ENCODE data around the gene SHROOM1. TPM values are rescaled to one million over a fixed set of nuclear protein-coding genes. Genes with fewer than 3 reads are reported as not detected.

Gene SHROOM1
- total and polyA plus RNA-seq, 2 donors (not counting 1 experiment from before 2014, with no cell fraction given), result 2.9 to 6.1 TPM

DNA sequence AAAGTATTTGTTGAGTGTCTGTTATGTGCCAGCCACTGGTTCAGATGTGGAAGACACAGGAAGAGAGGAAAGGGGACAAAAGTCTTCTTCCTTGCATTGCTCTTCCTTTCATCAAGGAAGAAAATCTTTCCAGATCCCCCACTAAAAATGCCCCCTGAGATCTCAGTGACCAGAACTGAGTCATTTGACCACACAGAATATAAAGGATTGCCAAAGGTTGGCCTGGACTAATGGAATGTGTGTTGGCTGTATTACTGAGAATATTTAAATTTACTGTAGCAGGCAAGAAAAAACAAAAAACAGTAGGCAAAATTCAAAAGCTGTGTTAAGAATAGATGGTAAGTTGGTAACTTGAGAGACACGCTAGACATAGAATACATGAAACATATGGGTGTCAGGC, 43.4 kb downstream of the SHROOM1 start:
- no peaks in the 10 kb centered on the region for H4K20me1 ChIP-seq (ENCODE audit: control insufficient read depth, extremely low read depth, insufficient read depth, low read length)
- H3K36me3 ChIP-seq (ENCODE audit: control insufficient read depth, insufficient read depth, low read length), result no peaks in the 10 kb centered on the region
- TF ChIP-seq, protein P1, sequence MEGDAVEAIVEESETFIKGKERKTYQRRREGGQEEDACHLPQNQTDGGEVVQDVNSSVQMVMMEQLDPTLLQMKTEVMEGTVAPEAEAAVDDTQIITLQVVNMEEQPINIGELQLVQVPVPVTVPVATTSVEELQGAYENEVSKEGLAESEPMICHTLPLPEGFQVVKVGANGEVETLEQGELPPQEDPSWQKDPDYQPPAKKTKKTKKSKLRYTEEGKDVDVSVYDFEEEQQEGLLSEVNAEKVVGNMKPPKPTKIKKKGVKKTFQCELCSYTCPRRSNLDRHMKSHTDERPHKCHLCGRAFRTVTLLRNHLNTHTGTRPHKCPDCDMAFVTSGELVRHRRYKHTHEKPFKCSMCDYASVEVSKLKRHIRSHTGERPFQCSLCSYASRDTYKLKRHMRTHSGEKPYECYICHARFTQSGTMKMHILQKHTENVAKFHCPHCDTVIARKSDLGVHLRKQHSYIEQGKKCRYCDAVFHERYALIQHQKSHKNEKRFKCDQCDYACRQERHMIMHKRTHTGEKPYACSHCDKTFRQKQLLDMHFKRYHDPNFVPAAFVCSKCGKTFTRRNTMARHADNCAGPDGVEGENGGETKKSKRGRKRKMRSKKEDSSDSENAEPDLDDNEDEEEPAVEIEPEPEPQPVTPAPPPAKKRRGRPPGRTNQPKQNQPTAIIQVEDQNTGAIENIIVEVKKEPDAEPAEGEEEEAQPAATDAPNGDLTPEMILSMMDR (conservative IDR thresholded peaks at IDR 0.05 in 1 of 2, IDR thresholded peaks at IDR 0.05 in 1 of 2; ENCODE audit: low read depth in 1 of 2, low read length in 2 of 2), result no peak
- no peak for TF ChIP-seq EZH2 (IDR thresholded peaks at IDR 0.05; ENCODE audit: low read length, missing control alignments)
- no peak overlapping the region for H3K27ac ChIP-seq (ENCODE audit: insufficient read depth, low read length)
- peak; percentile 32 to 75 for DNase-seq (ENCODE audit: low read depth in 2 of 2)
- H3K4me1 ChIP-seq (ENCODE audit: control insufficient read depth, extremely low read depth, insufficient read depth, low read length), result peaks cover 5% of the 10 kb centered on the region
- no peaks in the 10 kb centered on the region for H3K79me2 ChIP-seq (ENCODE audit: control insufficient read depth, insufficient read depth, low read length)
- H3K4me2 ChIP-seq (ENCODE audit: extremely low read depth, insufficient read depth, low read length), result no peak overlapping the region
- no peak overlapping the region for H3K4me3 ChIP-seq (replicated peaks in 1 of 4; ENCODE audit: control extremely low read depth in 1 of 4, insufficient read depth in 1 of 4, low read depth in 3 of 4, low read length in 4 of 4)
- H3K9ac ChIP-seq (ENCODE audit: insufficient read depth, low read length), result no peak overlapping the region
- no peaks in the 10 kb centered on the region for H3K9me3 ChIP-seq (ENCODE audit: control insufficient read depth, insufficient read depth, low read depth, low read length)
- no peaks in the 10 kb centered on the region for H3K27me3 ChIP-seq (ENCODE audit: control insufficient read depth, insufficient read depth, low read length)
- no peak overlapping the region for H2AFZ ChIP-seq (ENCODE audit: low read length)

DNA sequence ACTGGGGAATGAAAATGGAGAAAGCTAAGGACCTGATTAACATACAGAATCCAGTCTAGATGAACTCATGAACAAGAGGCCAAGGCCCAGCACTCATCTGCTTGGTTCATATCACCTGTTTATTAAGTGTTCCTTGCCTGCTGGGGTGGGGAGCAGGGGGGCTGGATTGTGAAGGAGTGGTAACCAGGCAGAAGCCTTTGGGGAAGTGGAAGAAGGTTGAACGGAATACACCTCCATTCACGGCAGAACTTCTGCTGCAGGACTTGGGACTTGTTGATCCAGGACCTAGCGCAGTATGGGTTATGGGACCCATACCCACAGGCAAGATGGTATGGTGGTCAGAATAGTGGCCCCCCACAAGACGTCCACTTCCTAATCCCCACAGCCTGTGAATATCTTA, 44.6 kb downstream of the SHROOM1 start:
- TF ChIP-seq, protein P1 (conservative IDR thresholded peaks at IDR 0.05 in 1 of 2, IDR thresholded peaks at IDR 0.05 in 1 of 2; ENCODE audit: low read depth in 1 of 2, low read length in 2 of 2), result no peak
- no peak for TF ChIP-seq EZH2 (IDR thresholded peaks at IDR 0.05; ENCODE audit: low read length, missing control alignments)
- H3K4me3 ChIP-seq (replicated peaks in 1 of 4; ENCODE audit: control extremely low read depth in 1 of 4, insufficient read depth in 1 of 4, low read depth in 3 of 4, low read length in 4 of 4), result no peak overlapping the region
- no peaks in the 10 kb centered on the region for H3K27me3 ChIP-seq (ENCODE audit: control insufficient read depth, insufficient read depth, low read length)
- H3K36me3 ChIP-seq (ENCODE audit: control insufficient read depth, insufficient read depth, low read length), result no peaks in the 10 kb centered on the region
- H3K9ac ChIP-seq (ENCODE audit: insufficient read depth, low read length), result no peak overlapping the region
- no peak overlapping the region for H2AFZ ChIP-seq (ENCODE audit: low read length)
- H3K4me1 ChIP-seq (ENCODE audit: control insufficient read depth, extremely low read depth, insufficient read depth, low read length), result peaks cover 5% of the 10 kb centered on the region
- no peak overlapping the region for H3K4me2 ChIP-seq (ENCODE audit: extremely low read depth, insufficient read depth, low read length)
- H3K9me3 ChIP-seq (ENCODE audit: control insufficient read depth, insufficient read depth, low read depth, low read length), result no peaks in the 10 kb centered on the region
- no peak overlapping the region for H3K27ac ChIP-seq (ENCODE audit: insufficient read depth, low read length)
- H3K79me2 ChIP-seq (ENCODE audit: control insufficient read depth, insufficient read depth, low read length), result no peaks in the 10 kb centered on the region
- no peaks in the 10 kb centered on the region for H4K20me1 ChIP-seq (ENCODE audit: control insufficient read depth, extremely low read depth, insufficient read depth, low read length)
- no peak for DNase-seq (ENCODE audit: low read depth in 2 of 2)

DNA sequence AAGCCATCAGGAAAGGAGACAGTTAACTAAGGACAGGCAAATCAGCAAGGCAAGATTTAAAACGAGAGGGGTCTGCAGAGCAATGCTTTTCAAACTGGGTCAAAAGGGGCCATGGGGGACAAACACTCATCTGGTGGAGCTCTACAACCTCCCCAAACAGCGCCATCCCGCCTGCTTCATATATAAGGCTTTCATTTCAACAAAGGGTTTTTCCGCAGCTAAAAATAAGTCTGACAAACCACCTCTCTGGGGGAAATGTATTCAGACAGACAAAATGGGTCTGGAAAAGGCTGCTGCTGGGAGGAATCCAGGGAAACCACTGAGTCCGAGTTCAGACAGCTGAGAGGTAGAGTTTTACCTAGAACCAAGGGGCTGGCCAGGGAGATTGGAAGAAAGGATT, 45.1 kb downstream of the SHROOM1 start:
- TF ChIP-seq, protein P1 (conservative IDR thresholded peaks at IDR 0.05 in 1 of 2, IDR thresholded peaks at IDR 0.05 in 1 of 2; ENCODE audit: low read depth in 1 of 2, low read length in 2 of 2), result no peak
- TF ChIP-seq EZH2 (IDR thresholded peaks at IDR 0.05; ENCODE audit: low read length, missing control alignments), result no peak
- Histone ChIP-seq H2AFZ (ENCODE audit: low read length) (no peak overlapping the region), H4K20me1 (ENCODE audit: control insufficient read depth, extremely low read depth, insufficient read depth, low read length) (no peaks in the 10 kb centered on the region), H3K36me3 (ENCODE audit: control insufficient read depth, insufficient read depth, low read length) (no peaks in the 10 kb centered on the region), H3K9me3 (ENCODE audit: control insufficient read depth, insufficient read depth, low read depth, low read length) (no peaks in the 10 kb centered on the region), H3K4me2 (ENCODE audit: extremely low read depth, insufficient read depth, low read length) (no peak overlapping the region), H3K4me1 (ENCODE audit: control insufficient read depth, extremely low read depth, insufficient read depth, low read length) (peaks cover 5% of the 10 kb centered on the region), H3K79me2 (ENCODE audit: control insufficient read depth, insufficient read depth, low read length) (no peaks in the 10 kb centered on the region), H3K27ac (ENCODE audit: insufficient read depth, low read length) (no peak overlapping the region), H3K4me3 (replicated peaks in 1 of 4; ENCODE audit: control extremely low read depth in 1 of 4, insufficient read depth in 1 of 4, low read depth in 3 of 4, low read length in 4 of 4) (no peak overlapping the region), H3K9ac (ENCODE audit: insufficient read depth, low read length) (no peak overlapping the region), H3K27me3 (ENCODE audit: control insufficient read depth, insufficient read depth, low read length) (no peaks in the 10 kb centered on the region)
- peak in 1 of 2 donors; percentile 50 for DNase-seq (ENCODE audit: low read depth in 2 of 2)
